Measurements from ENCODE around the gene MPC2.

- TF ChIP-seq, protein P1, sequence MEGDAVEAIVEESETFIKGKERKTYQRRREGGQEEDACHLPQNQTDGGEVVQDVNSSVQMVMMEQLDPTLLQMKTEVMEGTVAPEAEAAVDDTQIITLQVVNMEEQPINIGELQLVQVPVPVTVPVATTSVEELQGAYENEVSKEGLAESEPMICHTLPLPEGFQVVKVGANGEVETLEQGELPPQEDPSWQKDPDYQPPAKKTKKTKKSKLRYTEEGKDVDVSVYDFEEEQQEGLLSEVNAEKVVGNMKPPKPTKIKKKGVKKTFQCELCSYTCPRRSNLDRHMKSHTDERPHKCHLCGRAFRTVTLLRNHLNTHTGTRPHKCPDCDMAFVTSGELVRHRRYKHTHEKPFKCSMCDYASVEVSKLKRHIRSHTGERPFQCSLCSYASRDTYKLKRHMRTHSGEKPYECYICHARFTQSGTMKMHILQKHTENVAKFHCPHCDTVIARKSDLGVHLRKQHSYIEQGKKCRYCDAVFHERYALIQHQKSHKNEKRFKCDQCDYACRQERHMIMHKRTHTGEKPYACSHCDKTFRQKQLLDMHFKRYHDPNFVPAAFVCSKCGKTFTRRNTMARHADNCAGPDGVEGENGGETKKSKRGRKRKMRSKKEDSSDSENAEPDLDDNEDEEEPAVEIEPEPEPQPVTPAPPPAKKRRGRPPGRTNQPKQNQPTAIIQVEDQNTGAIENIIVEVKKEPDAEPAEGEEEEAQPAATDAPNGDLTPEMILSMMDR (conservative IDR thresholded peaks at IDR 0.05 in 1 of 2, IDR thresholded peaks at IDR 0.05 in 1 of 2; ENCODE audit: extremely low read depth in 1 of 2, insufficient read depth in 1 of 2, low read depth in 1 of 2, low read length in 2 of 2) = no peak
- TF ChIP-seq EZH2 (IDR thresholded peaks at IDR 0.05; ENCODE audit: borderline replicate concordance, low read length) = no peak
Observed at GRCh38 chr1:167950569-167950968, 13.7 kb upstream of the MPC2 start.
